LHCN-M2 (cell line): ENCODE data around the gene PIP4K2C. TPM values are rescaled to one million over a fixed set of nuclear protein-coding genes. Genes with fewer than 3 reads are reported as not detected.
"Not testable (repeated sequence)": the region's sequence is repeated elsewhere in the genome, so short reads cannot be mapped to it uniquely, and the experiment has no call there.

Experiments
- DNase-seq: peaks from one replicate; pipeline ENCODE4 v3.0.0-alpha.2; 2012; ENCODE audit warnings: low read depth
- total RNA-seq: library from RNA; depleted of rRNA; stranded (reverse); fragments of >200 nt; gene quantifications from 2 replicates; pipeline ENCODE4 v1.2.3, GENCODE V29; 2014

PIP4K2C gene
- total RNA-seq, 1 experiment from 2014 or later, result 23.3 TPM

- DNase-seq, result no peak
Measured at GRCh38 chr12:57584690-57585089, 6.3 kb upstream of the PIP4K2C start.

DNA sequence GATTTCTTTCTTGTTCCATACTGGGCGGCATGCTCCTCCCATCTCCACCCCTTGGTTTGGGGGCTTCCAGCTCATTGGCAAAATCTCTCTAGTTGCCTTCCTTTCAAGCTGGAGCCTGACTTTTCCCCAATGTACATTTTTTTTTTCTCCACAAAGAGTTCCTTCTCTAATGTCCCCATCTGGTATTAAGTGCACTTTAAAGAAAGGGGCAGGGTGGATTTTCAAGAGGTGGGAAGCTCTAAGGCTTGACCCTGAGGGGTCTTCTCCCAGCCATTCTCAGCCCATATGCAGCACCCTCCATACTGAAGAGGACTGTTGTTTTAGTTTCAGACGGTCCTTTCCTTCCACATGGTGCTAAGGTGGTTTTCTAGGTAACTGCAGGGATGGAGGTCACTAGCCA is 5.8 kb upstream of the PIP4K2C start:
- no peak for DNase-seq

GRCh38 chr12:57586128-57586527 is 4.9 kb upstream of the PIP4K2C start:
- DNase-seq, result no peak

- no peak for DNase-seq
Measured at GRCh38 chr12:57586832-57587429, 4.1 kb upstream of the PIP4K2C start.

GRCh38 chr12:57588951-57589610 is 1.9 kb upstream of the PIP4K2C start:
- DNase-seq, result not testable (repeated sequence)

DNA sequence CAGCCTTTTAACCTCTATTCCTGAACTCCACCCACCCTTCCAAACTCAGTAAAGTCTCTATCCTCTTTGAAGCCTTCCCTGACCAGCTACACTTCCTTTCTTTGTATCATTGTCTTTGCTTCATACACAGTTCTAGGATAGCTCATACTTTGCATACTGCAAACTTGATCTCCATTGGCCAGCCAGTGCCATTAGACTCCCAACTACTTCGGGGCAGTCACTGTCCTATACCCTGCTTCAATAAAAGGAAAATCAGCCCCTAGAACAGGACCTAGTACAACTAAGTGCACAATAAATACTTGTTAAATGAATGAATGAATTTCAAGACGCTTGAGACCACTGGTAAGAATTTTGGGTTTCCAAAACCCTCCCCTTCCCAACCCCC is 521 bp upstream of the PIP4K2C start:
- no peak for DNase-seq

DNA sequence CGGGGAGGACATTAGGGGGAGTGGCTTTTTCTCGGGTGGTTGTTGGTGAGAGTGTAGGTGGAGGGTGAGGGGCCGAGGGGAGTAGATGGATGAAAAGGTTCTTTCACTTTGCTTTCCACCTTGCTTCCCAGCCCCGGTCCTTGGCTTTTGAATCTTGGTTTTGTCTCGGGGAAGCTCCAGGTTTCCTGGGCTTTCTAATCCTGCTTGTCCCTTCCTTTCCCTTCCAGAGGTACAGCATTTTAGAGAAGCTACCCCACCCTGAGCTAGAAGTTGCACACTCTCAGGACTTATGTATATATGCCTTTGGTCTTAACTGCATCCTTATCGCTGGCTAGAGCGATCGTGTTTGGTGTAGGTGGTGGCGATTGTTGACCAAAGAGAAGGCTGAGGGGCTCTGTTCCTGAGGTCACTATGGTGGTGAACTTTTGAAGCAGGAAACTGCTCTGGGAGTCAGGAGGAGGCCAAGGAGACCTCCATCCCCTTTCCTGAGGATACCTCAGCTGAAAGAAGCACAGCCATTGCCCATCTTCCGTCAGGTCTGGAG is 862 bp downstream of the PIP4K2C start:
- DNase-seq, result no peak

GRCh38 chr12:57592551-57593165 is 1.7 kb downstream of the PIP4K2C start:
- peak; percentile 36 for DNase-seq

GRCh38 chr12:57593187-57593586 is 2.2 kb downstream of the PIP4K2C start:
- DNase-seq, result no peak

DNA sequence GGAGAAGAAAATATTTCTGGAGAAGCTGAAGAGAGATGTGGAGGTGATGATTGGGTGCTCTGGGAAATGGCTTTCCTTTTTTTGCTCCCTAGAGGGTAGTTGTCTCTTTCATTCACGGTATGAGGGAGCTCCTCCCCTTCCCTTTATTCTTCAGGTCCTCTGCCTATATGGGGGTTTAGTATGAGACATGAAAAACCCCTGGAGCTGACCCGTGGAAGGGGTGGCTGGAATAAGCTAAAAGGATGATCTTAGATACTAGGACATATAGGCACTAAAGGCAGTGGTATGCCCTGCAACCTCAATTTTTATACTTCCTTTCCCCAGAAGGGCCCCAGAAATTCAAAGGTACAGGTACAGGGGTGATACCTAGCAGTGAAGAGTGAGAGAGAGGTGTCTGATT is 9.4 kb downstream of the PIP4K2C start:
- DNase-seq, result no peak

DNA sequence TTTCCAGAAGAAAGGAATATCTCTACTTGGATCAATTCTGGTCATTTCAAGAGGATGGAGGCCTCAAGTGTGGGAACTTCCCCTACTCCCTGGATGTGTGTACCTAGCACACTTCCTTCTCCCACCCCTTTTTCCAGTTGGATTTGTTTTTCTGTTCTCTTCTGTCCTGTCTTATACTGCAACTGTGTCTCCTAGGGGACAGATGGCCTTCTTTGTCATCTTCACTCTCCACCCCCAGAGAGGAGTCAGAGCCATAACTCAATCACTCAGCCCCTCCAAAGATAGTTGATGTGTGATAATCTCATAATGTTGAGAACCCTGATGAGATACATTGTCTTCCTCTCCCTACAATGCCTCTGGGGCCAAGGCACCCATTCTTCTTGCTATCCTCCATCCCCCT is 11.6 kb downstream of the PIP4K2C start:
- DNase-seq, result no peak

DNA sequence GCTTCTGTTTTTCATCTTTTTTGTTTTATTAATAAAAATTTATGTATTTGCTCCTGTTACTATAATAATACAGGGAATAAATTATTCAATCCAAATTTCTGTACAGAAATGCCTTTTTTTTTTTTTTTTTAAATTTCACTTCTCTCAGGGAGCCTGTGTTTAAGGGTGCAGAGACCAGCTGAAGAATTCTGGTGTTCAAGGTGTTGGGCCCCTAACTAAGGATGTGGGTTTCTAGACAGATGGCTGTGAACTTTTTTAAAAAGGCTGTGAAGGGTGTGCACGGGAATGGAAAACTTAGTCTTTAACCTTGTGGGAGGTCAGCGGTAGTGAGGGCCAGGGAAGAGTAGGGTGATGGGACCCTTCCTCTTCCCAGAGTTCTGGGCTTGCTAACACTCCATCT is 12.3 kb downstream of the PIP4K2C start:
- DNase-seq, result no peak

GRCh38 chr12:57603815-57604453 is 12.9 kb downstream of the PIP4K2C start:
- no peak for DNase-seq

GRCh38 chr12:57604454-57604991 is 13.5 kb downstream of the PIP4K2C start, which contains the start of gene DTX3:
DTX3 (plus strand) TSS chr12:57604824; CDS start chr12:57606518, 1,694 bp downstream.
- DNase-seq, result no peak

GRCh38 chr12:57604992-57605810 is 14.2 kb downstream of the PIP4K2C start:
- DNase-seq, result peak; percentile 49

GRCh38 chr12:57605811-57606311 is 14.9 kb downstream of the PIP4K2C start:
- DNase-seq, result no peak

GRCh38 chr12:57606399-57606798 is 15.4 kb downstream of the PIP4K2C start:
- no peak for DNase-seq

DNA sequence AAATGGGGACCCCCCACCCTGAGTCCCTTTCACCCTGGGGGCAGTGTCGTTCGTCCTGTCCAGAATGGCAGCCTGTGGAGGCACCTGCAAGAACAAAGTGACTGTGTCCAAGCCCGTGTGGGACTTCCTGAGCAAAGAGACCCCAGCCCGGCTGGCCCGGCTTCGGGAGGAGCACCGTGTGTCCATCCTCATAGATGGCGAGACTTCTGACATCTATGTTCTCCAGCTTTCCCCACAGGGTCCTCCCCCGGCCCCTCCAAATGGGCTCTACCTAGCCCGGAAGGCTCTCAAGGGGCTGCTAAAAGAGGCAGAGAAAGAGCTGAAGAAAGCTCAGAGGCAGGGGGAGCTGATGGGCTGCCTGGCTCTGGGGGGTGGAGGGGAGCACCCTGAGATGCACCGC is 15.8 kb downstream of the PIP4K2C start:
- no peak for DNase-seq

GRCh38 chr12:57607958-57608663 is 17.1 kb downstream of the PIP4K2C start:
- no peak for DNase-seq

DNA sequence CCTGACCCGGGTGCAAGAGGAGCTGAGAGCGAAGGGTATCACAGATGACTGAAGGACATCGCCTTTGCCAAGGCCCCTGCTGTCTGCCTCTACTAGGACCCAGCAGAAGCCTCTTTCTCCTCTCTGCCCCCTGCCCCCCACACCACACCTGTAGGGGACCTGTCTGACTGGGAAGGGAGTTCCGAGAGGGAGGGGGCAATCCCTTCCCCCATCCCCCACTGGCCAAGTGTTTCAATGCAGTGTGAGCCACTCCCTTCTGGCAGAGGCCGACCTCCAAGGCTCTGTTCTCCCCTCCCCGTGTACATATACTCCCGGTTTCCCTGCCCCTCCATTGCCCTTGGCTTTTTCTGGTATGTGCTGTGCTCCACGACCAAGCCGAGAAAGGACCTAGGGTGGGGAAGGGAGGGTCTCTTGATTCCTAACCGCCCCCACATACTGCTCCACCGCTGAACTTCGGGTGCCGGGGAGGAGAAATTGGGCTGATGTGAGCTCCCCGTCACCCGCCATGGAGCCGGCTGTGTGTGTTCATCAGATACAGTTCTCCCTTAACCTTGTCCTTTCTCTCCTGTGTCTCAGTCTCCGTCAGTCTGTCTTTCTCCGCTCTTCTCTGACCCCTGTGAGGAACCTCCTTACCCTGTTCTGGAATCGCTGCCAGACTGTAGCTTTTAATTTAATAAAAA is 18.2 kb downstream of the PIP4K2C start:
- DNase-seq, result no peak
